NCI-H510A treated with DMSO at 0.1 percent for 48 hours (cell line): ENCODE measurements around the gene PDPK1.
"Not testable (repeated sequence)": the region's sequence is repeated elsewhere in the genome, so short reads cannot be mapped to it uniquely, and the experiment has no call there.

ENCODE experiments used
- DNase-seq: peaks from one replicate; lab custom pipeline; 2025; lab: John Stamatoyannopoulos, UW

Gene PDPK1

GRCh38 chr16:2611877-2612276, 74.1 kb downstream of the PDPK1 start:
- DNase-seq: not testable (repeated sequence)

- not testable (repeated sequence) for DNase-seq
These were observed 75.4 kb downstream of the PDPK1 start for GRCh38 chr16:2613251-2613650.

GRCh38 chr16:2614761-2615191, 77.0 kb downstream of the PDPK1 start:
- no peak for DNase-seq

- DNase-seq: not testable (repeated sequence)
These were observed 81.1 kb downstream of the PDPK1 start for GRCh38 chr16:2618964-2619363.

- DNase-seq: not testable (repeated sequence)
These were observed 81.8 kb downstream of the PDPK1 start for GRCh38 chr16:2619628-2620027.

GRCh38 chr16:2620870-2621269, 83.0 kb downstream of the PDPK1 start:
- DNase-seq: not testable (repeated sequence)

GRCh38 chr16:2621395-2621794, 83.6 kb downstream of the PDPK1 start:
- not testable (repeated sequence) for DNase-seq

GRCh38 chr16:2627075-2627474, 89.3 kb downstream of the PDPK1 start:
- not testable (repeated sequence) for DNase-seq

GRCh38 chr16:2631203-2631602, 93.4 kb downstream of the PDPK1 start:
- DNase-seq: not testable (repeated sequence)

- DNase-seq: not testable (repeated sequence)
These were observed 94.5 kb downstream of the PDPK1 start for GRCh38 chr16:2632291-2632690.

- DNase-seq: not testable (repeated sequence)
These were observed 101.4 kb downstream of the PDPK1 start for GRCh38 chr16:2639071-2639721.

- DNase-seq: not testable (repeated sequence)
These were observed 101.9 kb downstream of the PDPK1 start for GRCh38 chr16:2639722-2640072.

- DNase-seq: not testable (repeated sequence)
These were observed 104.7 kb downstream of the PDPK1 start for GRCh38 chr16:2642561-2642960.

GRCh38 chr16:2644754-2645453, 107.1 kb downstream of the PDPK1 start:
- DNase-seq: not testable (repeated sequence)

- not testable (repeated sequence) for DNase-seq
These were observed 113.5 kb downstream of the PDPK1 start for GRCh38 chr16:2651268-2651871.
